Stimulated activated CD8-positive, alpha-beta memory T cell treated with anti-CD3 and anti-CD28 coated beads, Interleukin-4, amount 100 ng/mL, for 48 hours (primary cell): Measurements from ENCODE around the gene DDX49.

Experiments
- DNase-seq: peaks from one replicate; pipeline ENCODE4 v3.0.0-alpha.2; 2020

DDX49 gene, protein sequence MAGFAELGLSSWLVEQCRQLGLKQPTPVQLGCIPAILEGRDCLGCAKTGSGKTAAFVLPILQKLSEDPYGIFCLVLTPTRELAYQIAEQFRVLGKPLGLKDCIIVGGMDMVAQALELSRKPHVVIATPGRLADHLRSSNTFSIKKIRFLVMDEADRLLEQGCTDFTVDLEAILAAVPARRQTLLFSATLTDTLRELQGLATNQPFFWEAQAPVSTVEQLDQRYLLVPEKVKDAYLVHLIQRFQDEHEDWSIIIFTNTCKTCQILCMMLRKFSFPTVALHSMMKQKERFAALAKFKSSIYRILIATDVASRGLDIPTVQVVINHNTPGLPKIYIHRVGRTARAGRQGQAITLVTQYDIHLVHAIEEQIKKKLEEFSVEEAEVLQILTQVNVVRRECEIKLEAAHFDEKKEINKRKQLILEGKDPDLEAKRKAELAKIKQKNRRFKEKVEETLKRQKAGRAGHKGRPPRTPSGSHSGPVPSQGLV

DNA sequence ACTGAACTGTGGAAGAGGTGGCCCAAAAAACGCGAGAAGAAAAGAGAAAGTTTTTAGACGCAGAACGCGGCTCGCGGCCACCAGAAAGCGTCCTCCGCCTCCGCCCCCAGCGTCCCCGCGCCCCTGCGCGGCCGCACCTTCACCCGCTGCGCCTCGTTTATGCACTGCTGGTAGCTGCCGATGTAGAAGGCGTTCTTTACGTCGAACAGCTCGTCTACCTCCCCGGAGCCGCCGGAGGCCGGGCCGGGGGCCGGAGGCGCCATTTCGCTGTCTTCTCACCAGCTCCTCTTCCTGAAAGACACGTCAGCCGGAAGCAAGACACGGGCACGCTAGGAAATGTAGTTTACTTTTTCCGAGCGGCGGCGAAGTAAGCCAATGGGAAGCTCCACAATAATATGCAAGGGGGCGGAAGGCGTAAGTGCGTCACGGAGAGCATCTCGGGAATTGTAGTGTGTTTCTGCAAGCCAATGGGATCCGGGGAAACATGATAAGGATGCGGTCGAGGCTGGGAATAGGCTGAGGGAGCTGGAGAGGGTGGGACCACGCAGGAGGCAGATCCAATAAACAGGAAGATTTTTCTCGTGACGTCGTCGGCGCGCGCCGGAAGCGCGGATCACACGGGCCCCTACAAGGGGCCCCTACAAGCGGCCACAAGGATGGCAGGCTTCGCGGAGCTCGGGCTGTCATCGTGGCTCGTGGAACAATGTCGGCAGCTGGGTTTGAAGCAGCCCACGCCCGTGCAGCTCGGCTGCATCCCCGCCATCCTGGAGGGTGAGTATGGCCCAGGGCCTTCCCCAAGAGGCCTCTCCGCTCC is at the start of gene DDX49, which contains the start of gene COPE:
DDX49 (plus strand) TSS at position 630 of the 814 bp plus-strand sequence; CDS start at position 657, 27 bp downstream.
COPE (minus strand) TSS at position 302 of the 814 bp plus-strand sequence; CDS start at position 263, 39 bp downstream.
- DNase-seq, result peak; percentile 99

DNA sequence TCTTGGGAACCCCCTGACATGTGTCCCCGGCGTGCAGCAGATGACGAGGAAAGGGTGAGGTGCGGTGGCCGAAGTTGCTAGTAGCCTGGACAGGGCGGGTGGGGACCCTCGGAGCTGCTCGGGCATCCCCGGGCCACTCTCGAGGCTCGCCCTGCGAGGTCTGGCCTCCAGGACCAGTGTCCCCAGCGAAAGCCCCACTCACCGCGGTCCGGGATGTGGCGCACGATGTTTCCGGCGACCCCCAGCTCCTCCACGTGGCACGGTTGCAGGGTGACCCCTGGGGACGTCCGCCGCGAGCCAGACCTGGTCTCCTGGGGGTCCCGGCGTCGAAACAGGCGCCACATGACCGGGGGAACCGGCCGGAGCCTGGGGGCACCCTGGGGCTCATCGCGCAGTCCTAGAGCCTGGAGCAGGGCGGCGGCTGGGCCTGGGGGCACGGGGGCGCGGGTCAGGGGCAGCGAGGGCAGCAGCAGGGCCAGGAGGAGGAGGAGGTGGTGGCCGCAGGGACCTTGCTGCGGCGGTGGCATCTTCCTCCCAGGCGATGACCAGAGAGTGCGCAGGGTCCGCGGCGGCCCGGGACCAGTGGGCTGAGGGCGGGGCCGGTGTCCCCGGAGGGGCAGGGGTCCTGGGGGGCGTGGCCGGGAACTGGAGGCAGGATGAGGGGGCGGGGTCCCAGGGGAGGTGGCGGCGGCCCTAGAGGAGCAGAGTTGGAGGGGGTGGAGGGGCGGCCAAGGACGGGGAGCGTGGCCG is 49.6 kb upstream of the DDX49 start:
- no peak for DNase-seq

DNA sequence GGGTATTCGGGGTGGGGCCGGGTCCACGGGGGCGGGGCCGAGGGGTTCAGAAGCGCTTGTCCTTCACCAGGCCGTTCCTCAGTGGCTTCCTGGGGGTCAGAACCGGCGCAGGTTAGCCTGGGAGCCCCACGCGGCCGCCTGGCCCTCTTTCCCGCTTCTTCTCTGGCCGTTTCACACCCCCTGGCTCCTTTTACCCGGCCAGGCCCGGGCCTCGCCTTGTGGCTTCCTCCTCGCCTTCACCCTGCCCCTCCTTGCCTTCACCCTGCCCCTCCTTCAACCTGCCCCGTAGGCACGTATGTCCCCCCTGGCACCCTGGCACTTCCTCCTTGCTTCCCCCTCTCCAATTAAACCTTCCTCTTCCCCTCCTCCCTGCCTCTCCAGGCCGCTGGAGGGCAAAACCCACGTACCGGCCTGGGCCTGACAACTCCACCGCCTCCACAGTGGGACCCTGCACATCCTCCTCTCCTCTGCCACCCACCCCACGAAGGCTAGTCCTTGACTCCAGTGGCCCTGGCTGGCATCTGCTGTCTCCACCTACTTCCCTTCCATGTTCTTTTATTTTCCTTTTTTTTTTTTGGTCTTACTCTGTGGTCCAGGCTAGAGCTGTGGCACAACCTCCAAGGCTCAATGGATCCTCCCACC is 48.9 kb upstream of the DDX49 start:
- no peak for DNase-seq

DNA sequence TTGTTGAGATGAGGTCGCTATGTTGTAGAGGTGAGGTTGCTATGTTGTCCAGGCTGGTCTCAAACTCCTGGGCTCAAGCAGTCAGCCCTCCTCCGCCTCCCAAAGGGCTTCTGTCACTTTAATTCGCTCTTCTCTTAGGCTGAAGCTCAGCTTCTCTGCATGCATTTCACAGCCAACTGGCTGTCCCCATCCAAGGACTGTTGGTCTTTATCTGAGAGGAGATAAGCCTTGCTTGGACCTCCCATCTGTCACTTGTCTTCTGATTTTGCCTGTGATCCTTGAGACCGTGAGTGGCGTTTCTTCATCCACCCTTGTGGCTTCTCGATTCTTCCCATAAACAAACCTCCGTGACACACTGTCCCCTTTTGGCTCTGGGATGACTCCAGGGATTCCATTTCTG is 48.0 kb upstream of the DDX49 start:
- DNase-seq, result no peak

DNA sequence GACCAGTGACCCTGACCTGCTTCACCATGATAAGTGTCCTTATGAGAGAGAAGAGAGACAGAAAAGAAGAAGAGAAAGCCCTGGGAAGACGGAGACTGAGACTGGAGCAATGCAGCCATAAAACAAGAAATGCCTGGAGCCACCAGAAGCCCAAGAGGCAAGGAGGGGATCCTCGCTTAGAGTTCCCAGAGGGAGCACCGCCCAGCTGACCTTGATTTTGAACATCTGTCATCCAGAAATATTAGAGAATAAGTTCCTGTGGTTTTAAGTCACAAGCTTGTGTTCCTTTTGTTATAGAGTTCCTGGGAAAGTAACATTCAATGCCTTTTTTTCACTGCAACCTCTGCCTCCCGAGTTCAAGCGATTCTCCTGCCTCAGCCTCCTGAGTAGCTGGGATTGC is 43.8 kb upstream of the DDX49 start:
- no peak for DNase-seq

DNA sequence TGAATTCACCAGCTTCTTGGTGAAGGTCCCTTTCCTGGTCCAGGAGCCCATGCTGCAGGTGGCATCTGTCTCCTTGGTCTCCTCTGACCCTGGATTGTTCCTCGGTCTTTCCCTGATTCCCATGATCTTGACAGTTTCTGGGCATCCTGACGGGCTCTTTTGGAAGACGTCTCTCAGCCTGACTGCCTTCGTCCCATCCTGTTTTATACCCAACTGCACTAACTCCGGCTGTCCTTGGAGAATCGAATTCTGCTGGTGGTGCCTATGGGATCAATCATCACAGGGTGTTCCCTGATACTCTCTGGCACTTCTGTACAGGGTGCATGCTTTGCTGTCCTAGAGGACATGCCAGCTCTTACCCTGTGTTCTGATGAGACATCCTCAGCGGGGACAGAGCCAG is 42.6 kb upstream of the DDX49 start:
- DNase-seq, result no peak

DNA sequence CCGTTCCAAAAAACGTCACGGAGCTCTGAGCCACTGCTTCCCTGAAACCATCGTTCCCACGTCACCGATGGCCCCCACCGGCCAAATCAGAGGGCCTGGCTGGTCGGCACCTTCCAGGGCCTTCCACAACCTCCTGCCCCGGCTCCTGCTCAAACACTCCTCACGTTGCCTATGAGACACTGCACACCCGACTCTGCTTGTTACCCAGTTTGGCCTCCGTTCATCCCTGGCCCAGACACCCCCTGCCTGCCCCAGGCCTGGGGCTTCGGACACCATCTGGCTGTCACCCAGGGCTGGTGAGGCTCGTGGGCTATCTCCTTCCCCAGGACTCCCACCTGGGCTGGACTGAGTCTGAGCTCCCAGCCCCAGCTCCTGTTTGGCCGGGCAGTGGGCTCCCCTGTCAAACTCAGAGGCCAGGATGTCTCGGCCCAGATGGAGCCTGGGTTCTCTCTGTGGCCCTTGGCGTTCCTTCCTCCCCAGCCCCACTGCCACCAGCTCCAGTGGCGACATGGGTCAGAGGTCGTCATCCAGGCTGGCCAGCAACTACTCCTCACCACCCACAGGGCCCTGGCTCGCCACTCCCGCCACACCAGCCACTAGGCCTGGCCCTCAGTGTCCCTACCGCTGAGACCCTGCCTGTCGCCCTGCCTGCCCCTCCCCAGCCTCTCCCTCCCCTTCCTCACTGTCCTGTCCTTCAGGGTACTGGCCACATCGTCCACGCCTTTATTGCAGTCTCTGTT is 41.3 kb upstream of the DDX49 start:
- DNase-seq, result no peak

DNA sequence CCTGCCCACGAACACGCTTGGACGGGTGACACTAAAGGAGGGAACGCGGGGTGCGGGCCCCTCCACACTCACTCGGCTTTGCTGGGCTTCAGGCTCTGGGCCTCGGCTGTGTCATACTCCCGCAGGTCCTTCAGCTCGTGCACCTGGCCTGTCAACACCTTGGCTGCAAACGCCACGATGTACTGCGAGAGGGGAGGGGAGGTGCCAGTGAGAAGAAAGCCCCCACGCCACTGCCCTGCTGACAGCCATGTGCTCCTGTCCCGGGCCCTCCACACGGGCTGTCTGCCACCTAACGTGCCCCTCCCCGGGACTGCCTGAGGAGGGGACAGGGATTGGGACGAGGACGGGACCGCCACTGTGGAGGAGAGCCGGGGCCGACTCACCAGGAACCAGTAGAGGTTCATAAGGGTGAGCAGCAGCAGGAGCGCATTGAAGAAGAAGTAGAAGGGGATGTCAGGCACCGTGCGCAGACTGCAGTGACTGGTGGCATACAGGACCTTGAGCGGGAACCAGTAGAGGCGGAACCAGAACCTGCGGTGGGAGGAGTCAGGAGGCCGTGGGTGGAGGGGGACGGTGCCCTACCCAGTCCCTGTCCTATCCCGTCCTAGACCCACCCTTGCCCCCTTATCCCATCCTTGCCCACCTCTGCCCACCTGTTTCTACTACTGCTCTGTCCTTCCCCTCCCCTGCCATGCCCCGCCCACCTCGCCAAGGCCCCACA is 40.5 kb upstream of the DDX49 start:
- no peak for DNase-seq

DNA sequence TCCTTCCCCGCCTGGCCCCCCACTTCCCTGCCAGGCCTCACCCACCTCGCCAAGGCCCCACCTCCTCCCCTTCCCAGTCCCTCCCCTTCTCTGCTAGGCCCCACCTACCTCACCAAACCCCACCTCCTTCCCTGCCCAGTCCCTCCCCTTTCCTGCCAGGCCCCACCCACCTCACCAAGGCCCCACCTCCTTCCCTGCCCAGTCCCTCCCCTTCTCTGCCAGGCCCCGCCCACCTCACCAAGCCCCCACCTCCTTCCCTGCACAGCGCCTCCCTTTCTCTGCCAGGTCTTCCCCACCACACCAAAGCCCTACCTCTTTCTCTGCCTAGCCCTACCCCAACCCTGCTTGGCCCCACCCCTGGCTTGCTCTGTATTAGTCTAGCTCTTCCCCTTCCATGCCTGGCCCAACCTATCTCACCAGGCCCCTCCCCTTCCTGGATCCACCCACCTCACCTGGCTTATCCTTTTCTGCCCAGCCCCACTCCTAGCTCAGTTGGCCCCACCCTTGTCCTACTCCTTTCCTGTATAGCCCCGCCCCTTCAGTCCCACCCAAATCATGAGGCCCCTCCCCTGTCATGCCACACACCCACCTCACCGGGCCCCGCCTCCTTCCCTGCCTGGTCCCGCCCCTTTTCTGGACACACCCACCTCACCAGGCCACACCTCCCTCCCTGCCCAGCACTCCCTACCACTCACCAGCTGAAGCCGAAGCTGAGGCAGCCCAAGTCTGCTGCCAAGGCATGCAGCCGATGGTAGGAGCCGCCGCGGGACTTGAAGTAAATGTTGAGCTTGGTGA is 39.7 kb upstream of the DDX49 start:
- DNase-seq, result peak; percentile 70

DNA sequence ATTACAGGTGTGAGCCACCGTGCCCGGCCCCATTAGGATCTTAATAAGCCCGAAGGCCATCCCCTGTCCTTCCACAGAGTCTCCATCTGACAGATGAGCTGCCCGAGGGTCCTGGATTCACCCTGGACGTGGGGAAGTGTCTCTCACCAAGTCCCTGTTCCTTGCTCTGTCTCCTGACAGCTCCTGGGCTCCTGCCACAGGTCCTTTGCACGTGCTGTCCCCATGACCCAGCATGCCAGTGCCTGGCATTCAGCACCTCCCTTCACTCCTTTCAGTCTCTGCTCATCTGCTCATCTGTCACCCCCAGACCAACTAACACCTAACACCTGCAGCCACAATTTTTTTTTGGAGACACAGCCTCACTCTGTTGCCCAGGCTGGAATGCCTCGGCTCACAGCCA is 38.0 kb upstream of the DDX49 start:
- DNase-seq, result no peak

DNA sequence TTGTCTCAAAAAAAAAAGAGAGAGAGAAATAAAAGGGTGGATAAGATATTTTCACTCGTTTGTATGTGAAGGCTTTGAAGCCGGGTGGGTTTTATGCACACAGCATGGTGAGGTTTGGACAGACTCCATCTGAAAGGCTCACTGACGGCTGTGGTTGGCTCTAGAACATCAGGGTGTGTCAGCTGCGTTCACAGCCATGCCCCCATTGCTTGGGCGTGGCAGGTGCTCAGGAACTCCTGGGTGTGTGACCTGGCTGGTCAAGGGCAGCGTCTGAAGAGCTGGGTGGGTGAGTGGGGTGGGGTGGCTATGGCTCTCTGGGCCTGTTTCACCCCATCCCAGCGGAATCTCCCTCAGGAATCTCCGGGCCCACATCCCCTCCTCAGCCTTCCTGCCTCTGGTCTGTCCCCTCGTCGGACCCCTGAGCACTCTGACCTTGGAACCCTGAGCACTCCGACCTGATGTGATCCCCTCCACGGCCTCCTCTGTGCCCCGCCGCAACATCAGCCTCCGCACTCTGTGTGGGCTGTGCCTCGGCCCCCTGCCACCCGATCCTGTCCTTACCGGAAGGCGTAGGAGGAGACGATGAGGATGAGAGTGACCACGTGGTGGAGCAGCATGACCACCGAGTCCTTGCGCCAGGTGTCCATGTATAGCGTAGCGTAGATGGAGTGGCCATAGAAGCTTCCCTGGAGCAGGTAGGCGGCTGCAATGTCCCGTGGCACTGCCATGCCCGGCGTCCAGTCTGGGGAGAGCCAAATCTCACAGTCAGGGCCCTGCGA is 35.8 kb upstream of the DDX49 start:
- DNase-seq, result no peak

DNA sequence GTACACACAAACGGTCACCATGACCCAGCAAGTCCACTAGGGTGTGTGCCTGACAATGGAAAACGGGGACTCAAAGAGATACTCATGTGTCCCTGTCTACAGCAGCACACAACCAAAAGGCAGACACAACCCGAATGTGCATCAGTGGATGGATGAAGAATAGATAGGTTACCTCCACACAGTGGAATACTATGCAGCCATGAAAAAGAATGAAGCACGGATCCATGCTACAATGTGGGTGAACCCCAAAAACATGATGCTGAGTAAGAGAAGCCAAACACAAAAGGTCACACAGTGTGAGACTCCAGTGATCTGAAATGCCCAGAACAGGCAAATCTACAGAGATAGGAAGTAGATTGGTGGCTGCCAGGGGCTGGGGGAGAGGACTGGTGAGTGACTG is 32.5 kb upstream of the DDX49 start:
- DNase-seq, result no peak

DNA sequence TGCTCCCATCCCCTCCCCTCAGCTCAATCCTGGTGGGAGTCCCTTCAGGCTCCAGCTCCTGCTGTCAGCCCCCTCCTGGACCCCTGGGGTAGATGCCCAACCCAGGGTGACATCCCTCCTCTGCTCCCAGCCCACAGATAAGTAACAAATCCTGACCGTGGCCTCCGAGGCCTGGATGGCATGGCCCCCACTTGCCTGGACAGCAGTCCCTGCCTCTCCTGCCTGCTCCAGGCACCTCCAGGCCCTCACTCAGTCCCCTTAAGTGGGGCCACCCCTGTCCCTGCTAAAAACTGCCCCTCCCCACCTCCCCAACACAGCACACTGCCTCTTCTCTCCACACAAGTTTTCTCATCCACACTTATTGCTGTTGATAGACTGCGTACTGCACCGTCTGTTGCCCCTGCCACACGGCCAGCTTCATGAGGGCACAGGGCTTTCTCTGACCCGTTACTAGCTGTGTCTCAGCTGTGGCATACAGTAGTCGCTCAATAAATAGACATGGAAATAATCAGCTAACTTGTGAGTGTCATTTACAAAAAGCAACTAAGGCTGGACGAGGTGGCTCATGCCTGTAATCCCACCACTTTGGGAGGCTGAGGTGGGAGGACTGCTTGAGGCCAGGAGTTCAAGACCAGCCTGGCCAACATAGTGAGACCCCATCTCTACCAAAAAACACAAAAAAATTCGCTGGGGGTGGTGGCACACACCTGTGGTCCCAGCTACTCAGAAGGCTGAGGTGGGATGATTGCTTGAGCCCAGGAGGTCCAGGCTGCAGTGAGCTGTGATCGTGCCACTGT is 29.4 kb upstream of the DDX49 start:
- no peak for DNase-seq

DNA sequence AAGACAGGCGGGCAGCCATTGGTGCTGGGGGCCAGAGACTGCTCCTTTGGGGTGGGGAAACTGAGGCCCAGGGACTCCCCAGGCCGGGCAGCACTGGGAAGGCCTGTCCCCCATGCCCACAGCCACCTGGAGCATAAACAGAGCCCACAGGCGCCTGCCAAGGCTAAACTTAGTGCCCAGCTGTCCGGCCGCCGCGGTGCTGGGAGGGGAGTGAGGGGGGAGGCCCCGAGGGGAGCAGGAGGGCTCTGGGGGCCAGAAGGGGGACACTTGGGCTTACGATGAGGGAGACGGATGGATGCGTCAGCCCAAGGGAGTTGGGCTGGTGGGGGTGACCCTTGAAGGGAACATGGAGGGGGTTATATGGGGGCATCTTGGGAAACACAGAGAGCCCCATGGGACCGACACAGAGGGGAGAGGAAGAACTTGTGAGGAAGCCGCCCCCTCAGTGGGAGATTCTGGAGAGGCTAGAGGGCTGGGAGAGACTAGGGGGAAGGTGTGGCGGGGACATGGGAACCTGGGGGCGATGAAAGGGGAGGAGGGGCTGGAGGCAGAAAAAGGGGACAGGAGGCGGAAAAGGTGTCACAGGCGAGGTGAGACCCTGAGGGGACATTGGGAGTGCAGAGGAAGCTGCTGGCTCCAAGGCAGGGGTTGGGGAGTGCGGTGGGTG is 25.8 kb upstream of the DDX49 start:
- no peak for DNase-seq

DNA sequence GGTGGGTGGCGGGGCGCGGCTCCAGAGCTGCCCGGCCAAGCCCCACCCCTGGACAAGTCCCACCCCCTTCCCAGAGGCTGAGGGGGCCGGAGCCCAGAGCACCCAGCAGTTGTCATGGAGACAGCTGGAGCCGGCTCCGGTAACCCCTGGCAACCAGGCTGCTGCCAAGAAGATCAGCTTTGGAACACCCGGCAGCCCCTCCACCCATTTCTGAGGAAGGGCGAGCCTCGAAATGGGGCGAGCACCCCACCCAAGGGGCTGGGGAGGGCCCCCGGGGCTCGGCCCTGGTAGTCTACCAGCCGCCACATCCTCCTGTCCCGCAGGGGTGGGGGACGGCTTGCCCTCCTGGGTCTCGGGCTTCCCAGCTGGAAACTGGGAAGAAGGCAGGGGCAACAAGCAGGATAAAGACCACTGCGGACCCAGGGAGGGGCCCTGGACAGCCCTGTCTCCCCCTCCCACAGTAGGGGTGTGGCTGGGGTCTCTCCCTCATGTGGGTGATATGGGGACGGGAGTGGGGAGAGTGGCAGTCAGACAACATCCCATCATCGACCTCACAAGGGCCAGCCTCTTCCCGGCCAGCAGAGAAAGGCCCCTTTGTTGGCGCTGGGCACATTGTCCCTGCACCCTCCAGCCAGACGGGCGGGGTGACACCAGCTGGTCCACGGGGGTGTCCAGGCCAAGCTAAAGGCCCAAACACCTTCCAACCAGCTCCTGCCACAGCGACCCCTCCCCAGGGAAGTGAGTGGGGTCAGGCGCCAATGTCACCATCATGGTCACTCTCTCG is 25.1 kb upstream of the DDX49 start:
- DNase-seq, result no peak

DNA sequence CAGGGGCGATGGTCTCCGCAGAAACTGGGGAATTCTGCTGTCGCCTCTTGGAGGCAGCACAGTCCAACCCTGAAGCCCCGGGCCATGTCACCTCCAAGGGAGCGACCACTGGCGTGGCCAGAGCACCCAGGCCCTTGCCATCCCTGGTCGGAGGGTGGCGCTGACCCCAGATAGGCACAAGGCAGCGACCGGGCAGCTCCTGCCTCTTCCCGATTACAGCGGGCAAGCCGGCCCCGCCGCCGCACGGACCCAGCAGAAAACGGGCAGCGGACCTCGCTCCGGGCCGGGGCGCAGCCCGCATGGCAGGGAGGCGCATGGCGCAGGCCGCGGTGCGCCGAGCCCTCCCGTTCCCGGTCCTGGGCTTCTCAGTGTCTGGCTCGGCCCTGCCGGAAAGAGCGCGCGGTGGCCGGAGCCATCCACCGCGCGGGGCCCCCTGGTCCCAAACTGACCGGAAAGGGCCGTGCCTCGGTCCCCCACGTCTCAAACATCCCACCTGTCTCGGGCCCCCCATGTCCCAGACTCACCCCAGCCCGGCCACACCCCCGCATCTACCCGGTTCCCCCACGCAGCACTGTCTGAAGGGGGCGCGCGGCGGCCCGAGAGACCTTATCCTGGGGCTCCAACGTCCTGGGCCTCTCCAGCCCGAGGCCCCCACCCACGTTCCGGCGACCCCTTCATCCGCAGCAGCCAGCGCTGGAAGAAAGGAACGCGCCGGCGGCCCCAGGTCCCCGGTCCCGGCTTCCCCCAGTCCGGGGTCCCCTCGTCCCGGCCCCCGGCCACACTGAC is 24.3 kb upstream of the DDX49 start:
- DNase-seq, result no peak
